NB4 (cell line): ENCODE measurements around the gene MARK4.

Experiments used
- DNase-seq: peaks from one replicate; pipeline ENCODE4 v3.0.0; 2010; ENCODE audit warnings: low read depth
- H3K4me3 ChIP-seq: one replicate; pipeline ENCODE4 v1.5.1; 2011; ENCODE audit warnings: mild to moderate bottlenecking, low read depth, low read length, moderate library complexity
- MYC ChIP-seq: IDR thresholded peaks from 2 replicates; pipeline ENCODE4 v1.6.1; 2011; ENCODE audit warnings: low read depth, low read length
- POLR2A ChIP-seq: IDR thresholded peaks from 2 replicates; pipeline ENCODE4 v1.6.1; 2011; ENCODE audit warnings: mild to moderate bottlenecking; ENCODE audit not compliant: insufficient read length; ENCODE audit errors: extremely low read depth
- TF ChIP-seq, protein P1 (sequence below): IDR thresholded peaks from 2 replicates; pipeline ENCODE4 v1.6.1; 2011; ENCODE audit warnings: low read depth, low read length
- TF ChIP-seq, protein P2 (sequence below): IDR thresholded peaks from one replicate; pipeline ENCODE4 v1.5.1; 2012; ENCODE audit warnings: low read depth, low read length

MARK4 gene

DNA sequence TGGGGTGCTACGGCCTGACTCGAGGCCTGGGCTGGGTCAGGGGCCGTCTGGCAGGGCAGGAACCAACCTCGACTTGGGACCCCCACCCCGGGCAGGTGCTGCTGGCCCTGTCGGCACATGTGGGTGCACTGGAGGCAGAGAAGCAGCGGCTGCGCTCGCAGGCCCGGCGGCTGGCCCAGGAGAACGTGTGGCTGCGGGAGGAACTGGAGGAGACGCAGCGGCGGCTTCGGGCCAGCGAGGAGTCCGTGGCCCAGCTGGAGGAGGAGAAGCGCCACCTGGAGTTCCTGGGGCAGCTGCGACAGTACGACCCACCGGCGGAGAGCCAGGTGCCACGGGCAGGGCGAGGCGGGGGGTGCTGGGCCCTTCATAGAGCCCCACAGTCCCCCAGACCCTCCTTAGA, 95.4 kb downstream of the MARK4 start:
- H3K4me3 ChIP-seq = no peak overlapping the region

DNA sequence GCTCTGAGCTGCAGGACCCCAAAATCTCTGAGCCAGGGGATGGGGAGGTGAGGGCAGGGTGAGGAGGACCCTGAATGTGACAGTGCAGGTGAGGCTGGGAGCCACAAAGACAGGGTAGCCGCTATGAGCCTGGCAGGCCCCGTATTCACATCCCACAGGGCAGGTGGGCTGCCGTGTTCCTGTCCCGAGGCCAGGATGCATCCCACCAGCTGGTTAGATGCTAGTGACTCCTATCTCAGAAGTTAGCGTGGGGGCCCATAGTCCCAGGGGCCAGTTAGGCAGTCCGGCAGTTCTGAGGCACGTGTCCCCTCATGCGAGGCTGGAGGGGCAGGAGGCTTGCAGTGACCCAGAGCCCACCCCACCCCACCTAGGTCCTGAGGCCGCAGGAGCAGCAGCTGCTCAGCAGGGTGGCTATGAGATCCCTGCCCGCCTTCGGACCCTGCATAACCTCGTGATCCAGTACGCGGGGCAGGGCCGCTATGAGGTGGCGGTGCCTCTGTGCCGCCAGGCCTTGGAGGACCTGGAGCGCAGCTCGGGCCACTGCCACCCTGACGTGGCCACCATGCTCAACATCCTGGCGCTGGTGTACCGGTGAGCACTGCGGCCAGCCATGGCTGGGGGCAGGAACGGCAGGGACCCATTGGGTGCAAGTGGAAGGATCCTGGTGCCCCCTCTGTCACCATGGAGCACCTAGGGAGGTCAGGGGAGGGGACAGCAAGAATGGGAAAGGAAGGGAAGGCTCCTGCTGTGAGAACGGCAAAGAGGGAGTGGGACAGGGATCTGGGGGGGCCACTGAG, 96.7 kb downstream of the MARK4 start:
- no peak for DNase-seq
- TF ChIP-seq, protein P1, sequence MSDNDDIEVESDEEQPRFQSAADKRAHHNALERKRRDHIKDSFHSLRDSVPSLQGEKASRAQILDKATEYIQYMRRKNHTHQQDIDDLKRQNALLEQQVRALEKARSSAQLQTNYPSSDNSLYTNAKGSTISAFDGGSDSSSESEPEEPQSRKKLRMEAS = no peak
- TF ChIP-seq, protein P2, sequence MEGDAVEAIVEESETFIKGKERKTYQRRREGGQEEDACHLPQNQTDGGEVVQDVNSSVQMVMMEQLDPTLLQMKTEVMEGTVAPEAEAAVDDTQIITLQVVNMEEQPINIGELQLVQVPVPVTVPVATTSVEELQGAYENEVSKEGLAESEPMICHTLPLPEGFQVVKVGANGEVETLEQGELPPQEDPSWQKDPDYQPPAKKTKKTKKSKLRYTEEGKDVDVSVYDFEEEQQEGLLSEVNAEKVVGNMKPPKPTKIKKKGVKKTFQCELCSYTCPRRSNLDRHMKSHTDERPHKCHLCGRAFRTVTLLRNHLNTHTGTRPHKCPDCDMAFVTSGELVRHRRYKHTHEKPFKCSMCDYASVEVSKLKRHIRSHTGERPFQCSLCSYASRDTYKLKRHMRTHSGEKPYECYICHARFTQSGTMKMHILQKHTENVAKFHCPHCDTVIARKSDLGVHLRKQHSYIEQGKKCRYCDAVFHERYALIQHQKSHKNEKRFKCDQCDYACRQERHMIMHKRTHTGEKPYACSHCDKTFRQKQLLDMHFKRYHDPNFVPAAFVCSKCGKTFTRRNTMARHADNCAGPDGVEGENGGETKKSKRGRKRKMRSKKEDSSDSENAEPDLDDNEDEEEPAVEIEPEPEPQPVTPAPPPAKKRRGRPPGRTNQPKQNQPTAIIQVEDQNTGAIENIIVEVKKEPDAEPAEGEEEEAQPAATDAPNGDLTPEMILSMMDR = no peak
- TF ChIP-seq MYC (no peak), POLR2A (no peak)

More for the DNA sequence above, 95.4 kb downstream of the MARK4 start:
- TF ChIP-seq POLR2A (no peak), MYC (no peak)
- TF ChIP-seq, protein P2 = no peak
- TF ChIP-seq, protein P1 = no peak
- no peak for DNase-seq

DNA sequence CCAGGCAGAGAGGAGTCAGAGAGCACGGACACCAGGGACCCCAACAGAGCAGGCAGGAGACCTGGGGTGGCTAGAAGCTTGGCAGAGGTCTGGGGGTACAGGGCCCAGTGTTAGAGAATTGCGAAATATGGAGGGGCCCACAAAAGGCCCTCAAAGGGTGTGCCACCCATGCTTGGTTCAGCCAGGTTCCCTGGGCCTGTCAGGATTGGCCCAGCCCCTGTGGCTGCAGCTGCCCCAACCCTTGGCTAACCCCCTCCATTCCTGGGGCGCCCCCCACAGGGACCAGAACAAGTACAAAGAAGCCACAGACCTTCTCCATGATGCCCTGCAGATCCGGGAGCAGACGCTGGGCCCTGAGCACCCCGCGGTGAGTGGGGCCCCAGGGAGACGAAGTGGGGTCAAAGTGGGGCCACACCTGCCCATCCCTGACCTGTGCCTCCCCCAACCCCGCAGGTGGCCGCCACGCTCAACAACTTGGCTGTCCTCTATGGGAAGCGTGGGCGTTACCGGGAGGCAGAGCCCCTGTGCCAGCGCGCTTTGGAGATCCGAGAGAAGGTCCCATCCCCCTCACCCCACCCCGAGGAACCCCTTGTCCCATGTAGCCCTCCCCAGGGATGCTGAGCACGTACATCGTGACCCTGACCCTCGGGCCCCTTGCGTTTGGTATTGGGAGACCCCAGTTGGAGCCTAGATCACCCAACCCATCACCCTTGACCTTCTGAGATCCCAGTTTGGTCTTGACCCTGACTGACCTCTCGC, 97.5 kb downstream of the MARK4 start:
- no peak overlapping the region for H3K4me3 ChIP-seq
- TF ChIP-seq, protein P2 = no peak
- TF ChIP-seq, protein P1 = no peak
- no peak for DNase-seq

More for the DNA sequence above, 96.7 kb downstream of the MARK4 start:
- H3K4me3 ChIP-seq = no peak overlapping the region

DNA sequence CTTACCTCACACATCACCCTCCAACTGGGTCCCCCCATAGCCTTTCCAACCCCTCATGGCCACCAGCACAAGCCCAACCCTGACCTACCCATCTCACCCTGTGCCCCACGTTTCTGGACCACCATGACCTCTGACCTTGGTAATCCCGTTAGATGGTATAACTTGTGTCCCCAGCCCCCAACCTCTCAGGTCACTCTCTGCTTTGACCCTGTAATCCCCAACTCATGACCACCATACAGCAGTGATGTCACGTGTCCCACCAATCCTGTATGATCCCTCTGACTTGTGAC, 98.0 kb downstream of the MARK4 start:
- H3K4me3 ChIP-seq = no peak overlapping the region
- TF ChIP-seq, protein P2 = no peak
- DNase-seq = no peak

DNA sequence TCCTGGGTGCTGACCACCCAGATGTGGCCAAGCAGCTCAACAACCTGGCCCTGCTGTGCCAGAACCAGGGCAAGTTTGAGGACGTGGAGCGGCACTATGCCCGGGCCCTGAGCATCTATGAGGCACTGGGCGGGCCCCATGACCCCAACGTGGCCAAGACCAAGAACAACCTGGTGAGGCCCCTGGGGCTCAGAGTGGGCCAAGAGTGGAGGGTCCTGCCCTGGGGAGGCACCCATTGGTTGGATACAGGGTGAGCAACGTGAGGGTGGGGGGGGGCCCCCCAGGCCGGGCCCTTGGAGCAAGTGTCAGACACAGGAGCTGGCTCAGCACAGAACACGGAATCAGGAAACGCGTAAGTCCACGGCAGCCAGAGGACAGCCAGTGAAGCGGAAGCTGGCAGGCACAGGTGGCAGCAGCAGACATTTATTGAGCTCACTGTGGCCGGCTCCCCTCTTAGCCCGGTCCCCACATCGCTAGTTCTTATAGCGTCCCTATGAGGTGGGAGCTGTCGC, 98.4 kb downstream of the MARK4 start:
- H3K4me3 ChIP-seq = no peak overlapping the region
- no peak for TF ChIP-seq POLR2A
- TF ChIP-seq, protein P1 = no peak
- TF ChIP-seq, protein P2 = no peak
- TF ChIP-seq MYC = no peak
- no peak for DNase-seq
